GM10266 (cell line): Measurements from ENCODE around the gene RAB39B.

ENCODE experiments used
- DNase-seq: peaks from one replicate; pipeline ENCODE4 v3.0.0; 2012; ENCODE audit errors: extremely low spot score
- TF ChIP-seq, protein P1 (sequence below): IDR thresholded peaks from 2 replicates; pipeline ENCODE4 v1.5.1; 2012; ENCODE audit warnings: mild to moderate bottlenecking, low read depth; ENCODE audit not compliant: control insufficient read depth, insufficient read depth; ENCODE audit errors: missing control alignments

The RAB39B gene

DNA sequence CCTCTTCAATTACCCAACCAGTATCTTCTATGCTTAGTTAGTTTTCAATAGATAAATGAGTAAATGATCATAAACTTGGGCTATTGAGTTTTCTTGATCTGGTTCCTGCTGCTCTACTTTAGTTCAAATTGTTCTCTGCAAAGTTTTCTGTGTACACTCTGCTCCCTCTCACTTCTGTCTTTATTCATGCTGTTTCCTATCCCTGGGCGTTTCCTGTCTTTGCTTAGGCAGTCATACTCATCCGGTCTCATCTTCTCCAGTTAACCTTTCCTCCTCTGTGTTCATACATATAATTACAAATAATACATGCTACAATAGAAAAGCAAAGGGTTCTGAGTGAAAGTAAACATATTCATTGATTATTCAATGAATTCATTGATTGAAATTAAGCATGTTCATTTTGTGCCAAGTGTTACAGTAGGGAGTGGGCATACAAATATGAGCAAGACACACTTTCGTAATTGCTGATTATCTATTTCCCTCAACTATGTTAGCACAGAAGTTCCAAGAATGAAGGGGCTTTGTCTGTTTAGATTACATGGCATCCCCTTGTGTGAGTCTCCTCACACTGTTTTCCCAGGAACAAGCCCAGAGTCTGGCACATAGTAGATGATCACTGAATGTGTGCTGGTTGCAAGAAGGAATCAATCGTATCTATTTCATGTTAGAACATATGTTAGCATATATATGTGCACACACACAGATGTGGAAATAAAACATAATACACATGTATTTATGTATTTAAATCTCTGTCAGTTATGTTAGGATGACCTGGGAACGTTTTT is 1.1 kb downstream of the RAB39B start:
- no peak for DNase-seq
- TF ChIP-seq, protein P1, sequence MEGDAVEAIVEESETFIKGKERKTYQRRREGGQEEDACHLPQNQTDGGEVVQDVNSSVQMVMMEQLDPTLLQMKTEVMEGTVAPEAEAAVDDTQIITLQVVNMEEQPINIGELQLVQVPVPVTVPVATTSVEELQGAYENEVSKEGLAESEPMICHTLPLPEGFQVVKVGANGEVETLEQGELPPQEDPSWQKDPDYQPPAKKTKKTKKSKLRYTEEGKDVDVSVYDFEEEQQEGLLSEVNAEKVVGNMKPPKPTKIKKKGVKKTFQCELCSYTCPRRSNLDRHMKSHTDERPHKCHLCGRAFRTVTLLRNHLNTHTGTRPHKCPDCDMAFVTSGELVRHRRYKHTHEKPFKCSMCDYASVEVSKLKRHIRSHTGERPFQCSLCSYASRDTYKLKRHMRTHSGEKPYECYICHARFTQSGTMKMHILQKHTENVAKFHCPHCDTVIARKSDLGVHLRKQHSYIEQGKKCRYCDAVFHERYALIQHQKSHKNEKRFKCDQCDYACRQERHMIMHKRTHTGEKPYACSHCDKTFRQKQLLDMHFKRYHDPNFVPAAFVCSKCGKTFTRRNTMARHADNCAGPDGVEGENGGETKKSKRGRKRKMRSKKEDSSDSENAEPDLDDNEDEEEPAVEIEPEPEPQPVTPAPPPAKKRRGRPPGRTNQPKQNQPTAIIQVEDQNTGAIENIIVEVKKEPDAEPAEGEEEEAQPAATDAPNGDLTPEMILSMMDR = no peak

DNA sequence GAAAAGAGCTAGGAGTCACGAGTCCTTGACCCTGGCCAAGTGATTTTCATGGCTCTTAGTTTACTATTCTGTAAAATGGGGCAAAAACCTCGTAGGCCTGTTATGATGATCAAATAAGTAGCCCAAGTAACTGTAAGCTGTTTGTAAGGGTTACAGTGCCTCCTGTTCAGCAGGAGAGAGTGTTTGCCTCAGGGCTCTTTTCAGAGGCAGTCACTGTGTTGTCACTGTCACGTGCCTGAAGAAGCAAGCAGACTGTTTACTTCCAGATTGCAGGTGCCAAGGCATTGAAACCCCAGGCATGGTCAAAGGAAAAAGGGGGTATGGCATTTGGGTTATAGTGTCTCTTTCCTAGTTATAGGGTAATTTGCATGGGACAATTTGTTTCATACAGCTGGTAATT is 4.5 kb downstream of the RAB39B start:
- no peak for DNase-seq
- TF ChIP-seq, protein P1 = no peak

DNA sequence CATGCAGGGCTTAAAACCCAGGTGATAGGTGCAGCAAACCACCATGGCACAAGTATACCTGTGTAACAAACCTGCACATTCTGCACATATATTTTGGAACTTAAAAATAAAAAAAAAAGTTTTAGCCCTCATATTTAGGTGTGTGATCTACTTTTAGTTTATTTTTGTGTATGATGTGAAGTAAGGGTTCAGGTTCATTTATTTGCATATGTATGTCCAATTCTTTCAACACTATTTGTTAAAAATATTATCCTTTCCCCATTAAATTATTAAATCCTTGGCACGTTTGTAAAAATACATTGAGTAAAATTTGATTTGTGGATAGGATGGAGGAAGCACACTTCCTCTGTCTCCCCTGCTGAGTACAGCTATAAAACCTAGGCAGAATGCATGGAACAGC is 12.9 kb downstream of the RAB39B start:
- TF ChIP-seq, protein P1 = no peak
- no peak for DNase-seq

DNA sequence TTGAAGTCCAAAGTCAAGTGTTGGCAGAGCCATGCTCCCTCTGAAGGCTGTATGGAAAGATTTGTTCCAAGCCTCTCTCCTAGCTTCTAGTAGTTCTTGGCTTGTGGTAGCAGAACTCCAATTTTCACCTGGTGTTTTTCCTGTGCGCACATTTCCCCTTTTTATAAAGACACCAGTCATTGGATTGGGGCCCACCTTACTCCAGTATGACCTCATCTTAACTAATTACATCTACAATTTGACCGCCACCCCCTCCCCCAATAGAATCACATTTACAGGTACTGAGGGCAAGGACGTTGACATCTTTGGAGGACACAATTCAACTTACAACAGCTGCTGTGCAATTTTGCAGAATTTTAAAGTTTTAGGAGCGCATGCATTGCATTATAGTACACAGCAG is 16.8 kb downstream of the RAB39B start:
- DNase-seq = no peak
- TF ChIP-seq, protein P1 = no peak

DNA sequence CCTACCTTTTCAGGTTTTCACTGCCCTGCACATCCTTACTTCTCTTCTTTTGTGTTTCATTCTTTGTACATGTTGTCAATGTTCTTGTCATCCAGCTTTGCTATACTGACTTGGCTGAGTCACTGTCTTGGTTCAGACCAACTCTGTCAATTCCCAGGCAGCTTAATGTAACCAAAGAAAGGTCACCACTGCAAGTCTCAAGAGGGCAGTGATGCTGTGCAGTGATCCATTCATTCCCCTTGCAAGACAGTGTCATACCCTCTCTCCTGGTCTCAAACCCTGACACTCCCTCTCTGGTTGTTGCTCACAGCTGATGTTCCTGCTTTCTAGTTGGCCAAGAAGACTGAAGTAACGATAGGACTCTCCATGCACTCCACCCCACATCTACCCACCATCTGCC is 17.5 kb downstream of the RAB39B start:
- TF ChIP-seq, protein P1 = no peak
- DNase-seq = no peak

DNA sequence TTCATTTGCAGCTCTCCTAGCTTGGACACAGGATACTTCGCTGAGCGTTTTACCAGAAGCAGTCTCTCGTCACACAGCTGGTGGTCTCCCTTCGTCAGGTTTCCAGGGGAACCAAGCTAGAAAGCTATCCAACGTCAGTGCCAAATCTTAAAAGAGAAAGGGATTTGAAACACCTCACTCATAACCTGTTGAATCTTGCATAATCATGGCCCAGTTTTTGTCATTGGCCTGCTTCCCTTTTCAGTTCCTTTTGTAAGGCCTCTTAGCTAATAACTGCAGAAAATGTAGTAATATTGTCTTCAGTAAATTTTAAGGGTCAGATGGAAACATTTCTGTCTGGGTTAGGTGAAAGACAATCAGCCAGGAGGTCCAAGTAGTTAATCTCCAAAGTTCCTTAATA is 22.0 kb downstream of the RAB39B start:
- TF ChIP-seq, protein P1 = no peak
- DNase-seq = no peak

DNA sequence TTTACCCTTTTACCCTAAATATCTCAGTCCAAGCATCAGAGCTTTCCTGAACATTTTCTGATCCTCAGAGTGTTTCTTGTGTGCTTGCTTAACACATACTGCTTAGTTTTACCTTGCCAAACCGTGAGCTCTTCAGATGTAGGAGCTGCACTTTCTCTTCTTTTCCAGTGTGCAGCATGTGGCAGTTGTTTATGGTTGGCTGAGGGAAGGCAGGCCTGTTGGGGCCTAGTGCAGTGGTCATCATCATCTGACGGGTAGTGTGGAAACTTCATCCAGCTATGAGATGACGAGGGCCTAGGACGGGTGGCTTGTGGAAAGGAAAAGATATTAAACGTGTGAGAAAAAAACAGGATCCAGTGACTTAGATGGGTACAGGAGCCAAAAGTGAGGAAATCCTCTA is 26.6 kb downstream of the RAB39B start:
- TF ChIP-seq, protein P1 = no peak
- DNase-seq = no peak
